Caco-2 (cell line): Measurements from ENCODE around the gene PLA2G4C. TPM values are rescaled to one million over a fixed set of nuclear protein-coding genes. Genes with fewer than 3 reads are reported as not detected.

Experiments
- BruUV-seq: library from RNA; stranded (reverse); fragments of 400-500 nt; replicated peaks from 2 replicates; lab custom pipeline; 2021; lab: Mats Ljungman, UMichigan
- CTCF ChIA-PET: fragments of 300-600 bp; sonication (Branson Sonifier 250); formaldehyde crosslinking; loops from one replicate; lab custom pipeline; 2022; ENCODE audit warnings: antibody characterized with exemption; lab: Charles Lee
- POLR2A ChIA-PET: fragments of 300-600 bp; sonication (Branson Sonifier 250); formaldehyde crosslinking; loops from one replicate; lab custom pipeline; 2022; ENCODE audit warnings: antibody characterized with exemption; lab: Charles Lee
- DNase-seq, 2 experiments: peaks; one replicate each; pipeline versions ENCODE4 v3.0.0 to v3.0.0-alpha.2; 2020 to 2022
- H3K27me3 ChIP-seq: replicated peaks from 2 replicates; pipeline ENCODE4 v1.6.0; 2011; ENCODE audit warnings: low read length; ENCODE audit not compliant: control insufficient read depth, insufficient read depth
- H3K36me3 ChIP-seq: 2 replicates; pipeline ENCODE4 v1.5.1; 2011; ENCODE audit warnings: low read length; ENCODE audit not compliant: control insufficient read depth, insufficient read depth
- H3K4me1 ChIP-seq: fragments of 250-450 bp; sonication (Bioruptor Pico); 2 replicates; pipeline ENCODE4 v1.5.1; 2020; ENCODE audit warnings: mild to moderate bottlenecking
- H3K4me3 ChIP-seq: 2 replicates; pipeline ENCODE4 v1.5.1; 2011; ENCODE audit warnings: low read depth, mild to moderate bottlenecking, control low read depth, low read length
- H3K9me3 ChIP-seq: fragments of 250-450 bp; sonication (Bioruptor Pico); 2 replicates; pipeline ENCODE4 v1.5.1; 2020; ENCODE audit warnings: mild to moderate bottlenecking, moderate library complexity
- H3K27ac Mint-ChIP-seq: one replicate; pipeline ENCODE4 v1.8.0; 2022; ENCODE audit warnings: mixed read lengths; ENCODE audit not compliant: unreplicated experiment
- H3K27me3 Mint-ChIP-seq: one replicate; pipeline ENCODE4 v1.8.0; 2022; ENCODE audit warnings: mixed read lengths; ENCODE audit not compliant: insufficient read depth, unreplicated experiment
- H3K36me3 Mint-ChIP-seq: one replicate; pipeline ENCODE4 v1.8.0; 2022; ENCODE audit warnings: mild to moderate bottlenecking, mixed read lengths; ENCODE audit not compliant: insufficient read depth, unreplicated experiment
- H3K4me1 Mint-ChIP-seq: one replicate; pipeline ENCODE4 v1.8.0; 2022; ENCODE audit warnings: low read depth, mixed read lengths; ENCODE audit not compliant: unreplicated experiment
- H3K4me3 Mint-ChIP-seq: one replicate; pipeline ENCODE4 v1.8.0; 2022; ENCODE audit warnings: mild to moderate bottlenecking, moderate library complexity, mixed read lengths; ENCODE audit not compliant: unreplicated experiment
- H3K9me3 Mint-ChIP-seq: one replicate; pipeline ENCODE4 v1.8.0; 2022; ENCODE audit warnings: mixed read lengths; ENCODE audit not compliant: unreplicated experiment
- intact Hi-C: fragments of 100-400 bp; cut with micrococcal nuclease; formaldehyde crosslinking; loops from one replicate; pipeline ENCODE4 v1.10.0; 2022; ENCODE audit not compliant: unreplicated experiment
- total RNA-seq: library from RNA; stranded (reverse); gene quantifications from 2 replicates; pipeline ENCODE4 v1.2.3, GENCODE V29; 2022
- TF ChIP-seq, protein P1 (sequence below), 2 experiments: fragments of 200-600 bp in 1 of 2; IDR thresholded peaks; 1 replicate in 1 of 2; 2 replicates in 1 of 2; pipeline versions ENCODE4 v1.5.1 to v1.8.0; 2011 to 2022; ENCODE audit warnings: antibody characterized with exemption in 1 of 2, control low read depth in 1 of 2, inconsistent platforms in 1 of 2, low read depth in 1 of 2, low read length in 1 of 2, mild to moderate bottlenecking in 1 of 2, moderate library complexity in 1 of 2; ENCODE audit not compliant: insufficient read depth in 1 of 2, severe bottlenecking in 1 of 2, unreplicated experiment in 1 of 2

Gene PLA2G4C
- total RNA-seq, 1 experiment from 2014 or later = 1.5 TPM

- H3K4me1 ChIP-seq = no peaks in the 10 kb centered on the region
- no peak overlapping the region for H3K27ac Mint-ChIP-seq
- H3K9me3 ChIP-seq = peaks cover 7% of the 10 kb centered on the region; the same call in 1 of the 2 replicates
- no peaks in the 10 kb centered on the region for H3K27me3 ChIP-seq
- TF ChIP-seq, protein P1, sequence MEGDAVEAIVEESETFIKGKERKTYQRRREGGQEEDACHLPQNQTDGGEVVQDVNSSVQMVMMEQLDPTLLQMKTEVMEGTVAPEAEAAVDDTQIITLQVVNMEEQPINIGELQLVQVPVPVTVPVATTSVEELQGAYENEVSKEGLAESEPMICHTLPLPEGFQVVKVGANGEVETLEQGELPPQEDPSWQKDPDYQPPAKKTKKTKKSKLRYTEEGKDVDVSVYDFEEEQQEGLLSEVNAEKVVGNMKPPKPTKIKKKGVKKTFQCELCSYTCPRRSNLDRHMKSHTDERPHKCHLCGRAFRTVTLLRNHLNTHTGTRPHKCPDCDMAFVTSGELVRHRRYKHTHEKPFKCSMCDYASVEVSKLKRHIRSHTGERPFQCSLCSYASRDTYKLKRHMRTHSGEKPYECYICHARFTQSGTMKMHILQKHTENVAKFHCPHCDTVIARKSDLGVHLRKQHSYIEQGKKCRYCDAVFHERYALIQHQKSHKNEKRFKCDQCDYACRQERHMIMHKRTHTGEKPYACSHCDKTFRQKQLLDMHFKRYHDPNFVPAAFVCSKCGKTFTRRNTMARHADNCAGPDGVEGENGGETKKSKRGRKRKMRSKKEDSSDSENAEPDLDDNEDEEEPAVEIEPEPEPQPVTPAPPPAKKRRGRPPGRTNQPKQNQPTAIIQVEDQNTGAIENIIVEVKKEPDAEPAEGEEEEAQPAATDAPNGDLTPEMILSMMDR (IDR thresholded peaks at IDR 0.05; ENCODE audit: insufficient read depth in 1 of 2, low read depth in 1 of 2, low read length in 1 of 2, severe bottlenecking in 1 of 2, unreplicated experiment in 1 of 2) = no peak
- H3K27me3 Mint-ChIP-seq = peaks cover 15% of the 10 kb centered on the region
- intact Hi-C loops = no loop called here
- ChIA-PET POLR2A (no interaction called here), CTCF (no interaction called here)
- no peaks in the 10 kb centered on the region for H3K36me3 ChIP-seq
- no TSS peak for BruUV-seq
- no peak overlapping the region for H3K4me3 Mint-ChIP-seq
- H3K9me3 Mint-ChIP-seq = peaks cover 10% of the 10 kb centered on the region
- no peak overlapping the region for H3K4me3 ChIP-seq
- DNase-seq = no peak
- no peaks in the 10 kb centered on the region for H3K4me1 Mint-ChIP-seq
- H3K36me3 Mint-ChIP-seq = no peaks in the 10 kb centered on the region
These were observed 57.5 kb downstream of the PLA2G4C start for GRCh38 chr19:48053076-48053475.

- Mint-ChIP-seq H3K4me3 (no peak overlapping the region), H3K9me3 (peaks cover 10% of the 10 kb centered on the region), H3K4me1 (no peaks in the 10 kb centered on the region), H3K36me3 (no peaks in the 10 kb centered on the region), H3K27ac (no peak overlapping the region), H3K27me3 (peaks cover 19% of the 10 kb centered on the region)
- intact Hi-C loops = no loop called here
- POLR2A ChIA-PET = interaction anchor here (0.6 kb wide), 1 partner anchor 90 kb away, joined by 6 read pairs; no protein-coding TSS in a partner anchor
- TF ChIP-seq, protein P1 (IDR thresholded peaks at IDR 0.05; ENCODE audit: insufficient read depth in 1 of 2, low read depth in 1 of 2, low read length in 1 of 2, severe bottlenecking in 1 of 2, unreplicated experiment in 1 of 2) = no peak
- no peaks in the 10 kb centered on the region for H3K27me3 ChIP-seq
- no peak overlapping the region for H3K4me3 ChIP-seq
- peaks cover 7% of the 10 kb centered on the region; the same call in 1 of the 2 replicates for H3K9me3 ChIP-seq
- DNase-seq = no peak
- CTCF ChIA-PET = no interaction called here
- H3K4me1 ChIP-seq = no peaks in the 10 kb centered on the region
- BruUV-seq = no TSS peak
- no peaks in the 10 kb centered on the region for H3K36me3 ChIP-seq
These were observed 59.1 kb downstream of the PLA2G4C start for GRCh38 chr19:48051335-48052033.

DNA sequence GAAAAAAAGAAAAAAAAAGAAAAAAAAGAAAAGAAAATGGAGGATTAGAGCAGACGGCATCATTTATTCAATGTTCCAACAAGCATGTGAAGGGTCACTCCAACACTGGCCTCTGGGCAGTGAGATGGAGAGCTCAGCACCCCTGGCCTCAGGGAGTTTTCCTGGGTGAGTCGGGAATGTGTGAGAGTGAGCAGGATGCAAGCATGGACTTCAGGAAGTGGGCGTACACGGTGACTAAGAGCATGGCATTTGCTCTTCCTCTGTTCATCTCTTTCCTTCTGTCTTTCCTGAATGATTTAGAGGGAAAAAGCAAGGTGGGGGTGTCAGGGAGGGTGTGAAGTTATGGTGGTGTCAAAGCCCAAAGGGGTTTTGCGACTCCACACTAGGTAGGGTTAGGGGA lies 66.1 kb downstream of the PLA2G4C start:
- Histone ChIP-seq H3K4me3 (no peak overlapping the region), H3K9me3 (no peaks in the 10 kb centered on the region), H3K36me3 (no peaks in the 10 kb centered on the region), H3K4me1 (no peaks in the 10 kb centered on the region), H3K27me3 (no peaks in the 10 kb centered on the region)
- ChIA-PET CTCF (no interaction called here), POLR2A (no interaction called here)
- BruUV-seq = no TSS peak
- intact Hi-C loops = no loop called here
- TF ChIP-seq, protein P1 (IDR thresholded peaks at IDR 0.05; ENCODE audit: insufficient read depth in 1 of 2, low read depth in 1 of 2, low read length in 1 of 2, severe bottlenecking in 1 of 2, unreplicated experiment in 1 of 2) = no peak
- Mint-ChIP-seq H3K36me3 (no peaks in the 10 kb centered on the region), H3K27me3 (peaks cover 26% of the 10 kb centered on the region), H3K4me1 (no peaks in the 10 kb centered on the region), H3K27ac (no peak overlapping the region), H3K4me3 (no peak overlapping the region), H3K9me3 (peaks cover 9% of the 10 kb centered on the region)
- no peak for DNase-seq
